ENCODE results near the gene CFDP1. TPM values are rescaled to one million over a fixed set of nuclear protein-coding genes. Genes with fewer than 3 reads are reported as not detected.

Gene CFDP1
- total RNA-seq, 1 experiment from 2014 or later = 77.6 TPM

- Histone ChIP-seq H3K36me3 (ENCODE audit: control insufficient read depth, insufficient read depth, low read length) (peaks cover 3% of the 10 kb centered on the region), H3K4me3 (ENCODE audit: low read depth, low read length) (no peak overlapping the region), H3K4me1 (0 out of 2 replicates have a peak, but pooled peaks cover 3% of the 10 kb centered on the region), H3K27me3 (replicated peaks; ENCODE audit: control insufficient read depth, insufficient read depth, low read length) (no peaks in the 10 kb centered on the region), H3K9me3 (no peaks in the 10 kb centered on the region)
- ChIA-PET POLR2A (no interaction called here), CTCF (interaction anchor here (0.7 to 1.1 kb wide), 2 partner anchors 119 to 190 kb away, joined by 3 to 4 read pairs; no protein-coding TSS in a partner anchor)
- Mint-ChIP-seq H3K27ac (ENCODE audit: unreplicated experiment) (no peak overlapping the region), H3K27me3 (ENCODE audit: insufficient read depth, unreplicated experiment) (no peaks in the 10 kb centered on the region), H3K36me3 (ENCODE audit: insufficient read depth, unreplicated experiment) (peaks cover 43% of the 10 kb centered on the region), H3K4me3 (ENCODE audit: unreplicated experiment) (no peak overlapping the region), H3K9me3 (ENCODE audit: unreplicated experiment) (no peaks in the 10 kb centered on the region), H3K4me1 (ENCODE audit: low read depth, unreplicated experiment) (no peaks in the 10 kb centered on the region)
- no TSS peak for BruUV-seq (replicated peaks)
- intact Hi-C loops (cut with micrococcal nuclease; ENCODE audit: unreplicated experiment) = loop anchor here (5.0 kb wide), 1 partner anchor 137 kb away; the partner anchor contains the start of gene BCAR1
- DNase-seq = no peak
- no peak for TF ChIP-seq CTCF (IDR thresholded peaks at IDR 0.05; ENCODE audit: insufficient read depth in 1 of 2, low read depth in 1 of 2, low read length in 1 of 2, severe bottlenecking in 1 of 2, unreplicated experiment in 1 of 2)
Observed at GRCh38 chr16:75389096-75389690, 44.1 kb downstream of the CFDP1 start.

DNA sequence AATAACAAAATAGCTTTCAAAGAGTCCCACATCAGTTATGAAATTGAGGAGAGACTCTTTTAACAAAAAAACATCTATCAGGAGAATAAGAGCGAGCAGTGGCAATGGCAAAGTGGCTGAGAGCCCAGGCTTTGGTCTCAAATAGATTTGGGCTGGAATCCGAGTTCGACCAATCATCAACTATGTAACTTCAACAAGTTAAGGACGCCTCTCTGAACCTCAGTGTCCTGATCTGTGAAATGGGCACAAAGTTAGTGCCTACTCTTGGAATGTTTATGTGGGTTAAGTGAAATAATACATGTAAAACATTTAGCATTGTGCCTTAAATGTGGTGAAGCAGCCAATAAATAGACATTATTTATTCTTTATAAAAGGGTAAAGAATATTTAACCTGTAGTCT is 45.4 kb downstream of the CFDP1 start:
- POLR2A ChIA-PET = no interaction called here
- no peaks in the 10 kb centered on the region for H3K27me3 ChIP-seq (replicated peaks; ENCODE audit: control insufficient read depth, insufficient read depth, low read length)
- H3K4me3 ChIP-seq (ENCODE audit: low read depth, low read length) = no peak overlapping the region
- Mint-ChIP-seq H3K4me1 (ENCODE audit: low read depth, unreplicated experiment) (no peaks in the 10 kb centered on the region), H3K27me3 (ENCODE audit: insufficient read depth, unreplicated experiment) (no peaks in the 10 kb centered on the region), H3K36me3 (ENCODE audit: insufficient read depth, unreplicated experiment) (peaks cover 36% of the 10 kb centered on the region), H3K4me3 (ENCODE audit: unreplicated experiment) (no peak overlapping the region), H3K27ac (ENCODE audit: unreplicated experiment) (no peak overlapping the region), H3K9me3 (ENCODE audit: unreplicated experiment) (no peaks in the 10 kb centered on the region)
- intact Hi-C loops (cut with micrococcal nuclease; ENCODE audit: unreplicated experiment) = loop anchor here (5.0 kb wide), 1 partner anchor 136 kb away; the partner anchor contains the start of gene BCAR1
- CTCF ChIA-PET = interaction anchor here (0.6 to 1.5 kb wide), 2 partner anchors 188 to 246 kb away, joined by 5 to 9 read pairs; no protein-coding TSS in a partner anchor
- no peaks in the 10 kb centered on the region for H3K9me3 ChIP-seq
- no peaks in the 10 kb centered on the region for H3K4me1 ChIP-seq
- TF ChIP-seq CTCF (IDR thresholded peaks at IDR 0.05; ENCODE audit: insufficient read depth in 1 of 2, low read depth in 1 of 2, low read length in 1 of 2, severe bottlenecking in 1 of 2, unreplicated experiment in 1 of 2) = no peak
- no TSS peak for BruUV-seq (replicated peaks)
- DNase-seq = no peak
- peaks cover under 1% of the 10 kb centered on the region for H3K36me3 ChIP-seq (ENCODE audit: control insufficient read depth, insufficient read depth, low read length)

- Histone ChIP-seq H3K27me3 (replicated peaks; ENCODE audit: control insufficient read depth, insufficient read depth, low read length) (no peaks in the 10 kb centered on the region), H3K4me3 (ENCODE audit: low read depth, low read length) (no peak overlapping the region), H3K9me3 (no peaks in the 10 kb centered on the region), H3K4me1 (no peaks in the 10 kb centered on the region), H3K36me3 (ENCODE audit: control insufficient read depth, insufficient read depth, low read length) (no peaks in the 10 kb centered on the region; the same call in 1 of the 2 replicates)
- no peaks in the 10 kb centered on the region for H3K27me3 Mint-ChIP-seq (ENCODE audit: insufficient read depth, unreplicated experiment)
- no TSS peak for BruUV-seq (replicated peaks)
- no peaks in the 10 kb centered on the region for H3K9me3 Mint-ChIP-seq (ENCODE audit: unreplicated experiment)
- DNase-seq = peak in 1 of 2 experiments; percentile 37
- H3K4me1 Mint-ChIP-seq (ENCODE audit: low read depth, unreplicated experiment) = no peaks in the 10 kb centered on the region
- TF ChIP-seq CTCF (IDR thresholded peaks at IDR 0.05; ENCODE audit: insufficient read depth in 1 of 2, low read depth in 1 of 2, low read length in 1 of 2, severe bottlenecking in 1 of 2, unreplicated experiment in 1 of 2) = peak; percentile 62 to 65
- H3K36me3 Mint-ChIP-seq (ENCODE audit: insufficient read depth, unreplicated experiment) = peaks cover 23% of the 10 kb centered on the region
- no peak overlapping the region for H3K27ac Mint-ChIP-seq (ENCODE audit: unreplicated experiment)
- no peak overlapping the region for H3K4me3 Mint-ChIP-seq (ENCODE audit: unreplicated experiment)
- POLR2A ChIA-PET = no interaction called here
- CTCF ChIA-PET = interaction anchor here (0.6 to 1.4 kb wide), 19 partner anchors 9 to 252 kb away, joined by 3 to 49 read pairs (median 4); no protein-coding TSS in a partner anchor
- intact Hi-C loops (cut with micrococcal nuclease; ENCODE audit: unreplicated experiment) = loop anchor here (1.0 to 5.0 kb wide), 4 partner anchors 80 to 186 kb away; partner anchors contain the start of gene BCAR1
Observed at GRCh38 chr16:75385507-75386152, 47.7 kb downstream of the CFDP1 start.

Measured in Caco-2 (cell line).